ENCODE results near the gene ALG8.

Gene ALG8

GRCh38 chr11:78158987-78159652, 19.7 kb upstream of the ALG8 start:
- no peak for DNase-seq

GRCh38 chr11:78156127-78156844, 16.9 kb upstream of the ALG8 start:
- DNase-seq: no peak

GRCh38 chr11:78151804-78152203, 12.4 kb upstream of the ALG8 start:
- DNase-seq: no peak

GRCh38 chr11:78150754-78151153, 11.3 kb upstream of the ALG8 start:
- no peak for DNase-seq

- DNase-seq: no peak
These were observed 10.9 kb upstream of the ALG8 start for GRCh38 chr11:78150346-78150745.

GRCh38 chr11:78149646-78150045, 10.2 kb upstream of the ALG8 start:
- no peak for DNase-seq

- no peak for DNase-seq
These were observed 8.4 kb upstream of the ALG8 start for GRCh38 chr11:78147807-78148206.

GRCh38 chr11:78145511-78146025, 6.1 kb upstream of the ALG8 start:
- no peak for DNase-seq

- no peak for DNase-seq
These were observed 1.1 kb upstream of the ALG8 start for GRCh38 chr11:78140392-78141077.

- peak; percentile 20 for DNase-seq
These were observed 568 bp downstream of the ALG8 start for GRCh38 chr11:78138694-78139421.

GRCh38 chr11:78138291-78138690, 1.1 kb downstream of the ALG8 start:
- DNase-seq: no peak

GRCh38 chr11:78132475-78132874, 7.0 kb downstream of the ALG8 start:
- DNase-seq: no peak

- no peak for DNase-seq
These were observed 7.5 kb downstream of the ALG8 start for GRCh38 chr11:78131956-78132355.

- no peak for DNase-seq
These were observed 12.0 kb downstream of the ALG8 start for GRCh38 chr11:78127403-78127802.

GRCh38 chr11:78112582-78113275, 26.7 kb downstream of the ALG8 start:
- DNase-seq: no peak

GRCh38 chr11:78111298-78111697, 28.1 kb downstream of the ALG8 start:
- DNase-seq: no peak

- no peak for DNase-seq
These were observed 28.6 kb downstream of the ALG8 start for GRCh38 chr11:78110830-78111229.

- DNase-seq: no peak
These were observed 29.1 kb downstream of the ALG8 start for GRCh38 chr11:78110351-78110750.

- DNase-seq: no peak
These were observed 30.1 kb downstream of the ALG8 start for GRCh38 chr11:78109081-78110015.

GRCh38 chr11:78100676-78101472, 38.6 kb downstream of the ALG8 start:
- no peak for DNase-seq
